HEK293 (cell line): Measurements from ENCODE around the gene SERINC4.
A peak's percentile ranks its signal among the peaks of the same experiment; 100 is the strongest.

Source experiments
- CTCF ChIA-PET: fragments of 350-600 bp; formaldehyde crosslinking; extraction: SDS; loops from one replicate; lab custom pipeline; 2021; ENCODE audit warnings: antibody characterized with exemption; lab: Yijun Ruan, JAX
- POLR2A ChIA-PET: fragments of 300-600 bp; formaldehyde crosslinking; extraction: SDS; loops from one replicate; lab custom pipeline; 2020; ENCODE audit warnings: antibody characterized with exemption, inconsistent platforms; lab: Yijun Ruan, JAX
- H3K27ac ChIP-seq: fragments of 200-500 bp; sonication (Bioruptor generic); 2 replicates; pipeline ENCODE4 v1.5.1; 2014; ENCODE audit warnings: low read depth, low read length, control low read depth, inconsistent platforms; ENCODE audit errors: extremely low read depth
- H3K36me3 ChIP-seq, 2 experiments: fragments of 200-500 bp in 1 of 2; sonication (Bioruptor generic) in 1 of 2; 1 replicate in 1 of 2; 2 replicates in 1 of 2; pipeline ENCODE4 v1.5.1; 2014 to 2017; ENCODE audit warnings: inconsistent platforms in 2 of 2, low read length in 2 of 2; ENCODE audit not compliant: control insufficient read depth in 2 of 2, insufficient read depth in 1 of 2
- H3K4me1 ChIP-seq: fragments of 200-500 bp; sonication (Bioruptor generic); 2 replicates; pipeline ENCODE4 v1.5.1; 2014; ENCODE audit warnings: mild to moderate bottlenecking, low read length, inconsistent platforms; ENCODE audit not compliant: control insufficient read depth, insufficient read depth
- H3K4me3 ChIP-seq: 2 replicates; pipeline ENCODE4 v1.5.1; 2011; ENCODE audit warnings: low read depth, mild to moderate bottlenecking, control low read depth, low read length, moderate library complexity
- H3K9me3 ChIP-seq: fragments of 200-500 bp; sonication (Bioruptor generic); 2 replicates; pipeline ENCODE4 v1.5.1; 2014; ENCODE audit warnings: low read depth, low read length, inconsistent platforms; ENCODE audit not compliant: control insufficient read depth, insufficient read depth
- GLIS2 ChIP-seq: fragments of 450-650 bp; formaldehyde crosslinking; IDR thresholded peaks from 2 replicates; pipeline ENCODE4 v1.5.1; 2016; ENCODE audit warnings: missing biosample characterization, missing genetic modification characterization
- HOXC10 ChIP-seq: sonication (generic); formaldehyde crosslinking; IDR thresholded peaks from 2 replicates; pipeline ENCODE4 v1.8.1; 2023; ENCODE audit warnings: mild to moderate bottlenecking, missing genetic modification reagents
- KLF9 ChIP-seq: fragments of 450-650 bp; formaldehyde crosslinking; IDR thresholded peaks from 2 replicates; pipeline ENCODE4 v1.5.1; 2016; ENCODE audit warnings: missing biosample characterization, missing genetic modification characterization, low read depth
- OVOL3 ChIP-seq: fragments of 450-650 bp; formaldehyde crosslinking; IDR thresholded peaks from 2 replicates; pipeline ENCODE4 v1.5.1; 2016; ENCODE audit warnings: missing biosample characterization, missing genetic modification characterization
- PRDM1 ChIP-seq: fragments of 450-650 bp; formaldehyde crosslinking; IDR thresholded peaks from 2 replicates; pipeline ENCODE4; 2016; ENCODE audit warnings: missing biosample characterization, missing genetic modification characterization
- RBAK ChIP-seq: fragments of 450-650 bp; formaldehyde crosslinking; IDR thresholded peaks from 2 replicates; pipeline ENCODE4 v1.5.1; 2016; ENCODE audit warnings: missing biosample characterization, missing genetic modification characterization
- REPIN1 ChIP-seq: fragments of 450-650 bp; formaldehyde crosslinking; IDR thresholded peaks from 2 replicates; pipeline ENCODE4 v1.5.1; 2017; ENCODE audit warnings: missing biosample characterization, missing genetic modification characterization, low read depth
- SCRT2 ChIP-seq: fragments of 450-650 bp; formaldehyde crosslinking; IDR thresholded peaks from 2 replicates; pipeline ENCODE4 v1.5.1; 2016; ENCODE audit warnings: missing biosample characterization, missing genetic modification characterization
- SP3 ChIP-seq: fragments of 450-650 bp; formaldehyde crosslinking; IDR thresholded peaks from 2 replicates; pipeline ENCODE4 v1.5.1; 2016; ENCODE audit warnings: missing biosample characterization, missing genetic modification characterization
- TCF7L2 ChIP-seq: IDR thresholded peaks from 2 replicates; pipeline ENCODE4 v1.6.1; 2011; ENCODE audit warnings: low read depth, mild to moderate bottlenecking, inconsistent platforms, low read length, moderate library complexity, borderline replicate concordance
- ZBTB17 ChIP-seq: fragments of 450-650 bp; formaldehyde crosslinking; IDR thresholded peaks from 2 replicates; pipeline ENCODE4 v1.5.1; 2016; ENCODE audit warnings: missing biosample characterization, missing genetic modification characterization
- ZBTB48 ChIP-seq: fragments of 450-650 bp; formaldehyde crosslinking; IDR thresholded peaks from 2 replicates; pipeline ENCODE4 v1.5.1; 2016; ENCODE audit warnings: missing biosample characterization, missing genetic modification characterization
- ZBTB7A ChIP-seq: fragments of 450-650 bp; formaldehyde crosslinking; IDR thresholded peaks from 2 replicates; pipeline ENCODE4 v1.5.1; 2016; ENCODE audit warnings: low read depth, missing biosample characterization, missing genetic modification characterization
- ZNF10 ChIP-seq: fragments of 450-650 bp; formaldehyde crosslinking; IDR thresholded peaks from 2 replicates; pipeline ENCODE4 v1.5.1; 2017; ENCODE audit warnings: missing biosample characterization, missing genetic modification characterization
- ZNF335 ChIP-seq: fragments of 450-650 bp; formaldehyde crosslinking; conservative IDR thresholded peaks from 2 replicates; pipeline ENCODE4 v1.5.1; 2016; ENCODE audit warnings: missing biosample characterization, missing genetic modification characterization
- ZNF341 ChIP-seq: fragments of 450-650 bp; formaldehyde crosslinking; IDR thresholded peaks from 2 replicates; pipeline ENCODE4; 2016; ENCODE audit warnings: low read depth, missing biosample characterization, missing genetic modification characterization
- ZNF529 ChIP-seq: fragments of 450-650 bp; formaldehyde crosslinking; IDR thresholded peaks from 2 replicates; pipeline ENCODE4 v1.5.1; 2017; ENCODE audit warnings: missing genetic modification characterization, missing biosample characterization; ENCODE audit not compliant: insufficient replicate concordance
- ZNF548 ChIP-seq: fragments of 450-650 bp; formaldehyde crosslinking; IDR thresholded peaks from 2 replicates; pipeline ENCODE4 v1.5.1; 2016; ENCODE audit warnings: missing biosample characterization, missing genetic modification characterization
- ZNF558 ChIP-seq: fragments of 450-650 bp; formaldehyde crosslinking; IDR thresholded peaks from 2 replicates; pipeline ENCODE4 v1.5.1; 2016; ENCODE audit warnings: missing biosample characterization, missing genetic modification characterization
- ZNF596 ChIP-seq: fragments of 450-650 bp; IDR thresholded peaks from 2 replicates; pipeline ENCODE4 v1.5.0; 2018; ENCODE audit warnings: missing biosample characterization, mild to moderate bottlenecking, missing genetic modification characterization, moderate library complexity
- ZNF629 ChIP-seq: fragments of 450-650 bp; formaldehyde crosslinking; IDR thresholded peaks from 2 replicates; pipeline ENCODE4 v1.5.1; 2017; ENCODE audit warnings: missing biosample characterization, missing genetic modification characterization
- ZNF701 ChIP-seq: fragments of 450-650 bp; formaldehyde crosslinking; IDR thresholded peaks from 2 replicates; pipeline ENCODE4 v1.5.1; 2016; ENCODE audit warnings: missing biosample characterization, missing genetic modification characterization
- ZNF768 ChIP-seq: fragments of 450-650 bp; formaldehyde crosslinking; IDR thresholded peaks from 2 replicates; pipeline ENCODE4 v1.5.1; 2018; ENCODE audit warnings: missing biosample characterization, mild to moderate bottlenecking, missing genetic modification characterization
- ZNF792 ChIP-seq: fragments of 450-650 bp; formaldehyde crosslinking; IDR thresholded peaks from 2 replicates; pipeline ENCODE4 v1.5.1; 2016; ENCODE audit warnings: missing biosample characterization, missing genetic modification characterization
- ZSCAN30 ChIP-seq: fragments of 450-650 bp; IDR thresholded peaks from 2 replicates; pipeline ENCODE4 v1.5.1; 2018; ENCODE audit warnings: missing biosample characterization, mild to moderate bottlenecking, missing genetic modification characterization, moderate library complexity
- TF ChIP-seq, protein P1 (sequence below): fragments of 450-650 bp; formaldehyde crosslinking; IDR thresholded peaks from 2 replicates; pipeline ENCODE4 v1.5.1; 2017; ENCODE audit warnings: missing biosample characterization, missing genetic modification characterization
- TF ChIP-seq, protein P2 (sequence below): fragments of 450-650 bp; formaldehyde crosslinking; IDR thresholded peaks from 2 replicates; pipeline ENCODE4 v1.5.1; 2016; ENCODE audit warnings: missing biosample characterization, missing genetic modification characterization
- TF ChIP-seq, protein P3 (sequence below): fragments of 450-650 bp; formaldehyde crosslinking; IDR thresholded peaks from 2 replicates; pipeline ENCODE4 v1.5.1; 2016; ENCODE audit warnings: missing biosample characterization, missing genetic modification characterization
- TF ChIP-seq, protein P4 (sequence below): fragments of 450-650 bp; formaldehyde crosslinking; IDR thresholded peaks from 2 replicates; pipeline ENCODE4 v1.5.1; 2016; ENCODE audit warnings: missing biosample characterization, missing genetic modification characterization

The SERINC4 gene

DNA sequence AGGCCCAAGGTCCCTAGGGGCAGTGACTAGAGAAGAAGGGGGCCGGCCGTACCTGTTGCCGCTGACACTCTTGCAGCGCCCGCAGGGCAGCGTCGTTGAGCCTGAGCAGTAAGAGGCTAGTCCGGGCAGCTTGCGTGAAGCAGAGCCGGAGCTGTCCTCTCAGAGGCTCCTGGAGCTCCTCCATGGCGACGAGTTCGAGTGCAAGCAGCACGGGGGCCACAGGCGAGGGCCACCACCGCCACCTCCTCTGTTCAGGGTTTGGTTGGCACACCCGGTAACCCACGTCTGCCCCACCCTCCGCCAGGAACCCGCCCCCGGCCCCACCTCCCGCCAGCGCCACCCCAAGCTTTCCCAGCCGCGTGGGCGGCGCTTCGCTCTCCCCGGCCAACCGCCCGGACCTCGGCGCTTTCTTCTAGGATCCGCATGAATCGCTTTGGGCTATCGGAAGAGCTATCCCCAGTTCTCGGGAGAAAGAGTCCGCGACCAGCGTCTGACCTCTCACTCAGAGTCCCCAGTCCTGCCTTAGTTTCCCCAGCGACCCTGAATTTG, 23.2 kb downstream of the SERINC4 start, which contains the start of gene ELL3 (continued):
- TF ChIP-seq ZNF341 (tag by site-specific recombination), result 0 out of 2 replicates have a peak, but pooled peaks have one; percentile 62
- peak; percentile 99 for TF ChIP-seq SCRT2
- TF ChIP-seq, protein P1, sequence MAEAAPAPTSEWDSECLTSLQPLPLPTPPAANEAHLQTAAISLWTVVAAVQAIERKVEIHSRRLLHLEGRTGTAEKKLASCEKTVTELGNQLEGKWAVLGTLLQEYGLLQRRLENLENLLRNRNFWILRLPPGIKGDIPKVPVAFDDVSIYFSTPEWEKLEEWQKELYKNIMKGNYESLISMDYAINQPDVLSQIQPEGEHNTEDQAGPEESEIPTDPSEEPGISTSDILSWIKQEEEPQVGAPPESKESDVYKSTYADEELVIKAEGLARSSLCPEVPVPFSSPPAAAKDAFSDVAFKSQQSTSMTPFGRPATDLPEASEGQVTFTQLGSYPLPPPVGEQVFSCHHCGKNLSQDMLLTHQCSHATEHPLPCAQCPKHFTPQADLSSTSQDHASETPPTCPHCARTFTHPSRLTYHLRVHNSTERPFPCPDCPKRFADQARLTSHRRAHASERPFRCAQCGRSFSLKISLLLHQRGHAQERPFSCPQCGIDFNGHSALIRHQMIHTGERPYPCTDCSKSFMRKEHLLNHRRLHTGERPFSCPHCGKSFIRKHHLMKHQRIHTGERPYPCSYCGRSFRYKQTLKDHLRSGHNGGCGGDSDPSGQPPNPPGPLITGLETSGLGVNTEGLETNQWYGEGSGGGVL, result 0 out of 2 replicates have a peak, but pooled peaks have one; percentile 51
- TF ChIP-seq ZNF10 (tag by site-specific recombination), result 0 out of 2 replicates have a peak, but pooled peaks have one; percentile 19
- TF ChIP-seq GLIS2 (tag by site-specific recombination), result peak; percentile 63
- TF ChIP-seq, protein P2, sequence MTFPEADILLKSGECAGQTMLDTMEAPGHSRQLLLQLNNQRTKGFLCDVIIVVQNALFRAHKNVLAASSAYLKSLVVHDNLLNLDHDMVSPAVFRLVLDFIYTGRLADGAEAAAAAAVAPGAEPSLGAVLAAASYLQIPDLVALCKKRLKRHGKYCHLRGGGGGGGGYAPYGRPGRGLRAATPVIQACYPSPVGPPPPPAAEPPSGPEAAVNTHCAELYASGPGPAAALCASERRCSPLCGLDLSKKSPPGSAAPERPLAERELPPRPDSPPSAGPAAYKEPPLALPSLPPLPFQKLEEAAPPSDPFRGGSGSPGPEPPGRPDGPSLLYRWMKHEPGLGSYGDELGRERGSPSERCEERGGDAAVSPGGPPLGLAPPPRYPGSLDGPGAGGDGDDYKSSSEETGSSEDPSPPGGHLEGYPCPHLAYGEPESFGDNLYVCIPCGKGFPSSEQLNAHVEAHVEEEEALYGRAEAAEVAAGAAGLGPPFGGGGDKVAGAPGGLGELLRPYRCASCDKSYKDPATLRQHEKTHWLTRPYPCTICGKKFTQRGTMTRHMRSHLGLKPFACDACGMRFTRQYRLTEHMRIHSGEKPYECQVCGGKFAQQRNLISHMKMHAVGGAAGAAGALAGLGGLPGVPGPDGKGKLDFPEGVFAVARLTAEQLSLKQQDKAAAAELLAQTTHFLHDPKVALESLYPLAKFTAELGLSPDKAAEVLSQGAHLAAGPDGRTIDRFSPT, result peak; percentile 41
- peak; percentile 76; the same call in 1 of the 2 replicates for TF ChIP-seq KLF9 (tag by site-specific recombination)
- 0 out of 2 replicates have a peak, but pooled peaks have one; percentile 48 for TF ChIP-seq ZBTB48 (tag by site-specific recombination)
- peak; percentile 69 for TF ChIP-seq SP3 (tag by site-specific recombination)

DNA sequence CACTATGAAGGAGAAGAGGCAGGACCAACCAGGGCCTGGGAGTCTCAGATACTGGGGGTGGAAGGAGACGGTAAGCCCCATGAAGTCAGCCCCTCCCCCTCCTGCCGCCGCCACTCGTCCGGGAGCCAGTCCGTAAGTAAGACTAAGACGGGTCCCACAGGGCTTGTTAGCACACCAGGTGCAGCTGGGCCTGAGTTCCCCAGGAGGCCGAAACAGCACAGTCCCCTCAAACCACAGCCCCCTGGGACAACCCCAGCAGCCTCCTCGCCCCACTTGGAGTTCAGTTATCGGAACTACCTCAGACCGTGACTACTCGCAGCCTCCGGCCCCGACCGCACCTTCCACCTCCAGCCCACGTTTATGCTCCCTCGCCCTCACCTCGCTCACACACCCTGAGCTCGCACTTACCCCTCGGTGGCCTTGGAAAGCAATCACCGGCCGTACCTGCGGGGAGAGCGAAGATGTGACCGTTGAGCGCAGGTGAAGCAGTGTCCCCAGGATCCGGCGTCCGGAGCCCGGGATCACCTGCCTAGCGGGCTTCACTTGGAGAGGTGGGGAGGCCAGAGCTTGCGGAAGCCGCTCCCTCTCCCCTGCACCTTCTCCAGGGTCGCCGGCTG, 23.8 kb downstream of the SERINC4 start:
- POLR2A ChIA-PET, result interaction anchor here (1.0 to 2.0 kb wide), 4 partner anchors 11 to 419 kb away, joined by 3 to 8 read pairs (median 4); partner anchors contain the start of genes FRMD5, HYPK, MFAP1 and SERINC4
- Histone ChIP-seq H3K4me1 (peaks cover 5% of the 10 kb centered on the region; the same call in 1 of the 2 replicates), H3K9me3 (no peaks in the 10 kb centered on the region), H3K27ac (peak overlapping the region; percentile 47; the same call in 1 of the 2 replicates), H3K36me3 (peaks cover 22 to 31% of the 10 kb centered on the region in 2 experiments), H3K4me3 (peak overlapping the region; percentile 45)
- CTCF ChIA-PET, result interaction anchor here (0.7 to 1.9 kb wide), 6 partner anchors 17 to 406 kb away, joined by 3 to 6 read pairs (median 4); partner anchors contain the start of genes TUBGCP4 and ZSCAN29
- TF ChIP-seq, protein P3, sequence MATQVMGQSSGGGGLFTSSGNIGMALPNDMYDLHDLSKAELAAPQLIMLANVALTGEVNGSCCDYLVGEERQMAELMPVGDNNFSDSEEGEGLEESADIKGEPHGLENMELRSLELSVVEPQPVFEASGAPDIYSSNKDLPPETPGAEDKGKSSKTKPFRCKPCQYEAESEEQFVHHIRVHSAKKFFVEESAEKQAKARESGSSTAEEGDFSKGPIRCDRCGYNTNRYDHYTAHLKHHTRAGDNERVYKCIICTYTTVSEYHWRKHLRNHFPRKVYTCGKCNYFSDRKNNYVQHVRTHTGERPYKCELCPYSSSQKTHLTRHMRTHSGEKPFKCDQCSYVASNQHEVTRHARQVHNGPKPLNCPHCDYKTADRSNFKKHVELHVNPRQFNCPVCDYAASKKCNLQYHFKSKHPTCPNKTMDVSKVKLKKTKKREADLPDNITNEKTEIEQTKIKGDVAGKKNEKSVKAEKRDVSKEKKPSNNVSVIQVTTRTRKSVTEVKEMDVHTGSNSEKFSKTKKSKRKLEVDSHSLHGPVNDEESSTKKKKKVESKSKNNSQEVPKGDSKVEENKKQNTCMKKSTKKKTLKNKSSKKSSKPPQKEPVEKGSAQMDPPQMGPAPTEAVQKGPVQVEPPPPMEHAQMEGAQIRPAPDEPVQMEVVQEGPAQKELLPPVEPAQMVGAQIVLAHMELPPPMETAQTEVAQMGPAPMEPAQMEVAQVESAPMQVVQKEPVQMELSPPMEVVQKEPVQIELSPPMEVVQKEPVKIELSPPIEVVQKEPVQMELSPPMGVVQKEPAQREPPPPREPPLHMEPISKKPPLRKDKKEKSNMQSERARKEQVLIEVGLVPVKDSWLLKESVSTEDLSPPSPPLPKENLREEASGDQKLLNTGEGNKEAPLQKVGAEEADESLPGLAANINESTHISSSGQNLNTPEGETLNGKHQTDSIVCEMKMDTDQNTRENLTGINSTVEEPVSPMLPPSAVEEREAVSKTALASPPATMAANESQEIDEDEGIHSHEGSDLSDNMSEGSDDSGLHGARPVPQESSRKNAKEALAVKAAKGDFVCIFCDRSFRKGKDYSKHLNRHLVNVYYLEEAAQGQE (tag by site-specific recombination), result no peak
- TF ChIP-seq OVOL3 (tag by site-specific recombination) (no peak), TCF7L2 (no peak), ZNF792 (tag by site-specific recombination) (no peak), ZNF548 (tag by site-specific recombination) (no peak), REPIN1 (no peak), ZNF701 (tag by site-specific recombination) (no peak), ZNF529 (tag by site-specific recombination) (no peak), ZNF768 (tag by site-specific recombination) (no peak), HOXC10 (CRISPR knock-in tag) (no peak), ZNF558 (tag by site-specific recombination) (no peak), ZSCAN30 (tag by site-specific recombination) (no peak), PRDM1 (no peak), ZNF596 (tag by site-specific recombination) (no peak), RBAK (tag by site-specific recombination) (no peak), ZBTB17 (tag by site-specific recombination) (no peak), ZNF335 (tag by site-specific recombination) (no peak), ZNF629 (0 out of 2 replicates have a peak, but pooled peaks have one; percentile 9), ZBTB7A (tag by site-specific recombination) (no peak)
- TF ChIP-seq, protein P4, sequence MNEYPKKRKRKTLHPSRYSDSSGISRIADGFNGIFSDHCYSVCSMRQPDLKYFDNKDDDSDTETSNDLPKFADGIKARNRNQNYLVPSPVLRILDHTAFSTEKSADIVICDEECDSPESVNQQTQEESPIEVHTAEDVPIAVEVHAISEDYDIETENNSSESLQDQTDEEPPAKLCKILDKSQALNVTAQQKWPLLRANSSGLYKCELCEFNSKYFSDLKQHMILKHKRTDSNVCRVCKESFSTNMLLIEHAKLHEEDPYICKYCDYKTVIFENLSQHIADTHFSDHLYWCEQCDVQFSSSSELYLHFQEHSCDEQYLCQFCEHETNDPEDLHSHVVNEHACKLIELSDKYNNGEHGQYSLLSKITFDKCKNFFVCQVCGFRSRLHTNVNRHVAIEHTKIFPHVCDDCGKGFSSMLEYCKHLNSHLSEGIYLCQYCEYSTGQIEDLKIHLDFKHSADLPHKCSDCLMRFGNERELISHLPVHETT (tag by site-specific recombination), result no peak
